Upper lobe of left lung (tissue), 6 donors: ENCODE data around the gene SMYD3. TPM values are rescaled to one million over a fixed set of nuclear protein-coding genes. Genes with fewer than 3 reads are reported as not detected.

Experiments used
- ATAC-seq, 2 donors: fragments of 200-7000 bp; cut with Tn5 transposase; one replicate each; pipeline ENCODE4 v1.9.1; 2022; ENCODE audit warnings: mild to moderate bottlenecking in 2 of 2, moderate library complexity in 2 of 2; ENCODE audit not compliant: low FRiP score in 2 of 2
- DNase-seq, 2 donors: peaks; one replicate each; pipeline ENCODE4 v3.0.0-alpha.2; 2019 to 2020
- H3K27ac ChIP-seq, 4 donors: fragments of 200-600 bp; sonication (generic); one replicate each; pipeline ENCODE4 v1.5.1; 2016 to 2019
- H3K27me3 ChIP-seq, 4 donors: fragments of 200-600 bp; sonication (generic); one replicate each; pipeline ENCODE4 v1.5.1; 2017 to 2019
- H3K36me3 ChIP-seq, 4 donors: fragments of 200-600 bp; sonication (generic); one replicate each; pipeline ENCODE4 v1.5.1; 2016 to 2019
- H3K4me1 ChIP-seq, 4 donors: fragments of 200-600 bp; sonication (generic); one replicate each; pipeline ENCODE4 v1.5.1; 2018 to 2019
- H3K4me3 ChIP-seq, 4 donors: fragments of 200-600 bp; sonication (generic); one replicate each; pipeline ENCODE4 v1.5.1; 2017 to 2019; ENCODE audit warnings: mild to moderate bottlenecking in 2 of 4, moderate library complexity in 1 of 4
- H3K9me3 ChIP-seq, 4 donors: fragments of 200-600 bp; sonication (generic); one replicate each; pipeline ENCODE4 v1.5.1; 2018 to 2019
- EP300 ChIP-seq, 4 donors: sonication (generic); formaldehyde crosslinking; IDR thresholded peaks; one replicate each; pipeline ENCODE4 v1.5.1; 2017; ENCODE audit warnings: antibody characterized with exemption in 4 of 4, control low read depth in 2 of 4
- POLR2A ChIP-seq, 4 donors: fragments of 450-650 bp; IDR thresholded peaks; one replicate each; pipeline ENCODE4 v1.5.1; 2016 to 2017; ENCODE audit warnings: antibody characterized with exemption in 4 of 4, mild to moderate bottlenecking in 2 of 4
- POLR2AphosphoS5 ChIP-seq, 2 donors: sonication (generic); formaldehyde crosslinking; IDR thresholded peaks; one replicate each; pipeline ENCODE4 v1.5.1; 2017; ENCODE audit warnings: antibody characterized with exemption in 2 of 2
- whole genome bisulfite sequencing, 2 donors: methylation state at CpG; one replicate each; pipeline ENCODE4 v1.1.5; 2017 to 2018; 5-methylcytosine and 5-hydroxymethylcytosine counted together
- total RNA-seq, 6 donors: library from RNA; depleted of rRNA in 4 of 6; stranded (reverse); fragments of >200 nt in 4 of 6; gene quantifications; one replicate each; pipeline versions ENCODE4 v1.1.0 to v1.2.1, GENCODE V29; 2016 to 2021
- TF ChIP-seq, protein P1 (sequence below), 6 experiments: fragments of 450-650 bp in 4 of 6; fragments of 200-600 bp in 2 of 6; sonication (generic) in 2 of 6; IDR thresholded peaks; one replicate each; pipeline ENCODE4 v1.5.1; 2016 to 2019; ENCODE audit warnings: antibody characterized with exemption in 6 of 6
- donor health status: DM: no; HTN: no; CAD: no; lungs with moderate emphysema.
- donor health status: DM: no; HTN: yes; CAD: no; lungs with severe emphysema.

Gene SMYD3
- total RNA-seq, 6 donors from 2014 or later: 22.7 to 109 (median 34.0) TPM

DNA sequence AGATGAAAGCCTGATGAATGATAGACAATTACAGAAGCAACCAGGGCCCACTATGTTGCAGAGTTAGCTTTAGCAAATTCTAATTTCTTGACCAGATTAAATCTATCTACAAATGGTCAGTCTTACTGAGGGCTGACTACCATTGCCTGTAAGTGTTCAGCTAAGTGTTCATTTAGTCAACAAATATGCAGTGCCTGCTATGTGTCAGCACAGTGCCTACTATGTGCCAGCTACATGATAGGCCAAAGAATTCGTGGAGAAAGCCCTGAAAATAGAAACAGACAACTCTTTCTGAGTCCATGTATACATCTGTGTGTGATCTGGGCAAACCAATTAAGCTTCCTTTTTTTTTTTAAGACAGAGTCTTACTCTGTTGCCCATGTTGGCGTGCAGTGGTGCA, 212.8 kb downstream of the SMYD3 start:
- DNase-seq: no peak
- Histone ChIP-seq H3K9me3 (no peaks in the 10 kb centered on the region), H3K4me1 (peaks cover 0 to 5% (median 2%) of the 10 kb centered on the region in 4 donors), H3K36me3 (no peaks in the 10 kb centered on the region), H3K27me3 (no peaks in the 10 kb centered on the region), H3K27ac (no peak overlapping the region), H3K4me3 (no peak overlapping the region)
- WGBS, 2 donors: 81 to 92% methylated on average over 2 of the region's 2 CpGs
- TF ChIP-seq POLR2AphosphoS5 (IDR thresholded peaks at IDR 0.05) (no peak), POLR2A (IDR thresholded peaks at IDR 0.05) (no peak), EP300 (IDR thresholded peaks at IDR 0.05) (no peak)
- TF ChIP-seq, protein P1, sequence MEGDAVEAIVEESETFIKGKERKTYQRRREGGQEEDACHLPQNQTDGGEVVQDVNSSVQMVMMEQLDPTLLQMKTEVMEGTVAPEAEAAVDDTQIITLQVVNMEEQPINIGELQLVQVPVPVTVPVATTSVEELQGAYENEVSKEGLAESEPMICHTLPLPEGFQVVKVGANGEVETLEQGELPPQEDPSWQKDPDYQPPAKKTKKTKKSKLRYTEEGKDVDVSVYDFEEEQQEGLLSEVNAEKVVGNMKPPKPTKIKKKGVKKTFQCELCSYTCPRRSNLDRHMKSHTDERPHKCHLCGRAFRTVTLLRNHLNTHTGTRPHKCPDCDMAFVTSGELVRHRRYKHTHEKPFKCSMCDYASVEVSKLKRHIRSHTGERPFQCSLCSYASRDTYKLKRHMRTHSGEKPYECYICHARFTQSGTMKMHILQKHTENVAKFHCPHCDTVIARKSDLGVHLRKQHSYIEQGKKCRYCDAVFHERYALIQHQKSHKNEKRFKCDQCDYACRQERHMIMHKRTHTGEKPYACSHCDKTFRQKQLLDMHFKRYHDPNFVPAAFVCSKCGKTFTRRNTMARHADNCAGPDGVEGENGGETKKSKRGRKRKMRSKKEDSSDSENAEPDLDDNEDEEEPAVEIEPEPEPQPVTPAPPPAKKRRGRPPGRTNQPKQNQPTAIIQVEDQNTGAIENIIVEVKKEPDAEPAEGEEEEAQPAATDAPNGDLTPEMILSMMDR (IDR thresholded peaks at IDR 0.05): no peak
- no peak for ATAC-seq

- no peaks in the 10 kb centered on the region for H3K9me3 ChIP-seq
- H3K4me1 ChIP-seq: peaks cover 0 to 5% (median 2%) of the 10 kb centered on the region in 4 donors
- H3K27ac ChIP-seq: no peak overlapping the region
- TF ChIP-seq, protein P1 (IDR thresholded peaks at IDR 0.05): no peak
- TF ChIP-seq POLR2AphosphoS5 (IDR thresholded peaks at IDR 0.05) (no peak), POLR2A (IDR thresholded peaks at IDR 0.05) (no peak), EP300 (IDR thresholded peaks at IDR 0.05) (no peak)
- H3K36me3 ChIP-seq: no peaks in the 10 kb centered on the region
- no peak for ATAC-seq
- DNase-seq: no peak
- no peaks in the 10 kb centered on the region for H3K27me3 ChIP-seq
- H3K4me3 ChIP-seq: no peak overlapping the region
- 87 to 88% methylated on average over 8 of the region's 8 CpGs for WGBS, 2 donors
Observed at GRCh38 chr1:246293366-246294121, 213.5 kb downstream of the SMYD3 start.

GRCh38 chr1:246292571-246292970, 214.5 kb downstream of the SMYD3 start:
- Histone ChIP-seq H3K4me3 (no peak overlapping the region), H3K27ac (no peak overlapping the region), H3K9me3 (no peaks in the 10 kb centered on the region), H3K4me1 (peaks cover 0 to 5% (median 2%) of the 10 kb centered on the region in 4 donors), H3K36me3 (no peaks in the 10 kb centered on the region), H3K27me3 (no peaks in the 10 kb centered on the region)
- ATAC-seq (no peak), DNase-seq (no peak)
- TF ChIP-seq POLR2AphosphoS5 (IDR thresholded peaks at IDR 0.05) (no peak), EP300 (IDR thresholded peaks at IDR 0.05) (no peak), POLR2A (IDR thresholded peaks at IDR 0.05) (no peak)
- TF ChIP-seq, protein P1 (IDR thresholded peaks at IDR 0.05): no peak
- WGBS, 2 donors: 97 to 100% methylated on average over 1 of the region's 1 CpG

GRCh38 chr1:246291127-246291526, 216.0 kb downstream of the SMYD3 start:
- no peak overlapping the region for H3K4me3 ChIP-seq
- 75 to 80% methylated on average over 4 of the region's 4 CpGs for WGBS, 2 donors
- TF ChIP-seq POLR2AphosphoS5 (IDR thresholded peaks at IDR 0.05): no peak
- TF ChIP-seq EP300 (IDR thresholded peaks at IDR 0.05): no peak
- TF ChIP-seq, protein P1 (IDR thresholded peaks at IDR 0.05): no peak
- TF ChIP-seq POLR2A (IDR thresholded peaks at IDR 0.05): no peak
- ATAC-seq: no peak
- H3K4me1 ChIP-seq: peaks cover 0 to 5% (median 1%) of the 10 kb centered on the region in 4 donors
- DNase-seq: no peak
- no peaks in the 10 kb centered on the region for H3K9me3 ChIP-seq
- no peaks in the 10 kb centered on the region for H3K36me3 ChIP-seq
- no peak overlapping the region for H3K27ac ChIP-seq
- H3K27me3 ChIP-seq: no peaks in the 10 kb centered on the region
